H9 (cell line): Measurements from ENCODE around the gene DHH. TPM values are rescaled to one million over a fixed set of nuclear protein-coding genes. Genes with fewer than 3 reads are reported as not detected.

Source experiments
- DNase-seq: peaks from one replicate; pipeline ENCODE4 v3.0.0-alpha.2; 2017
- H2AFZ ChIP-seq: one replicate; pipeline ENCODE4 v1.6.1; 2013; ENCODE audit warnings: mild to moderate bottlenecking, low read length, control low read depth, moderate library complexity
- H2AK5ac ChIP-seq: 2 replicates; pipeline ENCODE4 v1.6.1; 2013; ENCODE audit warnings: low read length, control low read depth, mixed read lengths; ENCODE audit not compliant: insufficient read length
- H2BK120ac ChIP-seq: one replicate; pipeline ENCODE4 v1.6.1; 2013; ENCODE audit warnings: low read depth, mild to moderate bottlenecking, low read length, control low read depth, inconsistent platforms; ENCODE audit not compliant: poor library complexity, severe bottlenecking
- H2BK12ac ChIP-seq: 2 replicates; pipeline ENCODE4 v1.6.1; 2013; ENCODE audit warnings: low read length, control low read depth, mixed read lengths, low read depth; ENCODE audit not compliant: insufficient read length
- H2BK15ac ChIP-seq: 2 replicates; pipeline ENCODE4 v1.6.1; 2013; ENCODE audit warnings: low read depth, low read length, control low read depth
- H2BK20ac ChIP-seq: one replicate; pipeline ENCODE4 v1.6.1; 2013; ENCODE audit warnings: low read depth, mild to moderate bottlenecking, low read length, control low read depth, inconsistent platforms; ENCODE audit not compliant: poor library complexity, severe bottlenecking
- H2BK5ac ChIP-seq: 2 replicates; pipeline ENCODE4 v1.6.1; 2013; ENCODE audit warnings: low read length, control low read depth, mixed read lengths; ENCODE audit not compliant: insufficient read length
- H3K14ac ChIP-seq: 2 replicates; pipeline ENCODE4 v1.6.1; 2013; ENCODE audit warnings: low read length, control low read depth; ENCODE audit not compliant: insufficient read depth
- H3K18ac ChIP-seq: 2 replicates; pipeline ENCODE4 v1.6.1; 2013; ENCODE audit warnings: low read depth, mild to moderate bottlenecking, mixed read lengths, low read length, control low read depth; ENCODE audit not compliant: insufficient read length
- H3K23ac ChIP-seq: 2 replicates; pipeline ENCODE4 v1.6.1; 2013; ENCODE audit warnings: low read length, control low read depth, mixed read lengths, low read depth; ENCODE audit not compliant: insufficient read length
- H3K23me2 ChIP-seq: 2 replicates; pipeline ENCODE4 v1.6.1; 2013; ENCODE audit warnings: low read depth, mild to moderate bottlenecking, mixed read lengths, low read length, control low read depth; ENCODE audit not compliant: insufficient read length, poor library complexity, severe bottlenecking
- H3K27ac ChIP-seq: 2 replicates; pipeline ENCODE4 v1.5.1; 2013; ENCODE audit warnings: low read length, control low read depth, mixed read lengths, low read depth; ENCODE audit not compliant: insufficient read length
- H3K27me3 ChIP-seq: 2 replicates; pipeline ENCODE4 v1.6.1; 2013; ENCODE audit warnings: low read length, control low read depth, inconsistent platforms; ENCODE audit not compliant: insufficient read depth
- H3K4ac ChIP-seq: 2 replicates; pipeline ENCODE4 v1.6.1; 2013; ENCODE audit warnings: low read depth, mild to moderate bottlenecking, control low read depth, inconsistent platforms, low read length, moderate library complexity
- H3K4me1 ChIP-seq: 2 replicates; pipeline ENCODE4 v1.6.1; 2013; ENCODE audit warnings: low read length, control low read depth, inconsistent platforms; ENCODE audit not compliant: insufficient read depth
- H3K4me2 ChIP-seq: 2 replicates; pipeline ENCODE4 v1.6.1; 2013; ENCODE audit warnings: low read length, control low read depth, mixed read lengths; ENCODE audit not compliant: insufficient read length, insufficient read depth
- H3K56ac ChIP-seq: 2 replicates; pipeline ENCODE4 v1.6.1; 2013; ENCODE audit warnings: low read depth, mild to moderate bottlenecking, mixed read lengths, low read length, control low read depth; ENCODE audit not compliant: insufficient read length
- H3K79me1 ChIP-seq: 2 replicates; pipeline ENCODE4 v1.6.1; 2013; ENCODE audit warnings: low read depth, mild to moderate bottlenecking, moderate library complexity, low read length, control low read depth, inconsistent platforms; ENCODE audit not compliant: insufficient read depth, poor library complexity, severe bottlenecking
- H3K79me2 ChIP-seq: 2 replicates; pipeline ENCODE4 v1.6.1; 2013; ENCODE audit warnings: low read length, control low read depth, inconsistent platforms; ENCODE audit not compliant: insufficient read depth
- H3K9ac ChIP-seq: 2 replicates; pipeline ENCODE4 v1.6.1; 2013; ENCODE audit warnings: low read length, control low read depth, mixed read lengths; ENCODE audit not compliant: insufficient read length; ENCODE audit errors: extremely low read depth
- H3K9me3 ChIP-seq: one replicate; pipeline ENCODE4 v1.6.1; 2013; ENCODE audit warnings: low read depth, low read length, inconsistent platforms; ENCODE audit not compliant: control insufficient read depth
- H3T11ph ChIP-seq: one replicate; pipeline ENCODE4 v1.6.1; 2013; ENCODE audit warnings: mild to moderate bottlenecking, low read length, control low read depth, inconsistent platforms
- H4K20me1 ChIP-seq: one replicate; pipeline ENCODE4 v1.6.1; 2013; ENCODE audit not compliant: control insufficient read depth, insufficient read length, insufficient read depth
- H4K5ac ChIP-seq: 2 replicates; pipeline ENCODE4 v1.6.1; 2013; ENCODE audit warnings: low read depth, mild to moderate bottlenecking, mixed read lengths, low read length, control low read depth; ENCODE audit not compliant: insufficient read length
- H4K8ac ChIP-seq: replicated peaks from 2 replicates; pipeline ENCODE4 v1.6.1; 2013; ENCODE audit warnings: low read length, control low read depth, mixed read lengths, low read depth; ENCODE audit not compliant: insufficient read length
- H4K91ac ChIP-seq: 2 replicates; pipeline ENCODE4 v1.6.1; 2013; ENCODE audit warnings: low read depth, mild to moderate bottlenecking, moderate library complexity, mixed read lengths, low read length, control low read depth; ENCODE audit not compliant: insufficient read length
- H3K27ac Mint-ChIP-seq, 3 experiments: 2 replicates in 2 of 3; 3 replicates in 1 of 3; pipeline ENCODE4 v1.8.0; 2020 to 2021; ENCODE audit warnings: mixed read lengths in 3 of 3, mild to moderate bottlenecking in 1 of 3, moderate library complexity in 1 of 3
- H3K27me3 Mint-ChIP-seq: 2 replicates; pipeline ENCODE4 v1.8.0; 2021; ENCODE audit warnings: low read depth, mild to moderate bottlenecking, moderate library complexity, mixed read lengths
- H3K36me3 Mint-ChIP-seq, 3 experiments: 2 replicates in 2 of 3; 3 replicates in 1 of 3; pipeline ENCODE4 v1.8.0; 2020 to 2021; ENCODE audit warnings: low read depth in 3 of 3, mixed read lengths in 3 of 3; ENCODE audit not compliant: insufficient read depth in 1 of 3
- H3K4me1 Mint-ChIP-seq, 2 experiments: 2 replicates each; pipeline ENCODE4 v1.8.0; 2020; ENCODE audit warnings: mixed read lengths in 2 of 2
- H3K4me3 Mint-ChIP-seq, 2 experiments: 2 replicates in 1 of 2; 3 replicates in 1 of 2; pipeline ENCODE4 v1.8.0; 2020 to 2021; ENCODE audit warnings: mild to moderate bottlenecking in 2 of 2, mixed read lengths in 2 of 2, moderate library complexity in 1 of 2
- H3K9me3 Mint-ChIP-seq, 2 experiments: 2 replicates in 1 of 2; 3 replicates in 1 of 2; pipeline ENCODE4 v1.8.0; 2020; ENCODE audit warnings: mild to moderate bottlenecking in 2 of 2, mixed read lengths in 2 of 2, moderate library complexity in 1 of 2
- CTCF ChIP-seq: fragments of 200-600 bp; sonication (generic); conservative IDR thresholded peaks from 3 replicates; pipeline ENCODE4 v1.8.0; 2021; ENCODE audit warnings: antibody characterized with exemption, mild to moderate bottlenecking
- WGBS: extraction: QIAGEN DNeasy Blood & Tissue Kit; methylation state at CpG from one replicate; pipeline ENCODE4 v1.1.7; 2013; ENCODE audit warnings: missing lambda C conversion rate, low lambda C conversion rate, mixed read lengths; ENCODE audit not compliant: insufficient read length; ENCODE audit errors: extremely low coverage; 5-methylcytosine and 5-hydroxymethylcytosine counted together
- total RNA-seq: library from RNA; stranded (reverse); gene quantifications from 2 replicates; pipeline ENCODE4 v1.2.1, GENCODE V29; 2021

DHH gene
- total RNA-seq, 1 experiment from 2014 or later: 0.20 TPM

- H2BK15ac ChIP-seq: no peak overlapping the region
- Mint-ChIP-seq H3K4me3 (no peak overlapping the region), H3K27me3 (no peaks in the 10 kb centered on the region), H3K4me1 (no peaks in the 10 kb centered on the region), H3K9me3 (no peaks in the 10 kb centered on the region), H3K36me3 (peaks cover 64 to 98% (median 92%) of the 10 kb centered on the region in 3 experiments), H3K27ac (no peak overlapping the region)
- H3K23ac ChIP-seq: no peak overlapping the region
- H3K14ac ChIP-seq: no peak overlapping the region
- H3T11ph ChIP-seq: no peak overlapping the region
- WGBS: no CpG with 5 or more reads among the region's 18 CpGs
- H4K20me1 ChIP-seq: no peaks in the 10 kb centered on the region
- no peak overlapping the region for H3K4me2 ChIP-seq
- no peak overlapping the region for H3K27ac ChIP-seq
- H2AK5ac ChIP-seq: no peak overlapping the region
- H3K9me3 ChIP-seq: no peaks in the 10 kb centered on the region
- H2BK20ac ChIP-seq: no peak overlapping the region
- no peaks in the 10 kb centered on the region for H3K27me3 ChIP-seq
- H4K5ac ChIP-seq: no peak overlapping the region
- H2BK5ac ChIP-seq: no peak overlapping the region
- H2BK12ac ChIP-seq: no peak overlapping the region
- H3K4ac ChIP-seq: no peak overlapping the region
- DNase-seq: no peak
- no peaks in the 10 kb centered on the region for H3K23me2 ChIP-seq
- H4K8ac ChIP-seq: no peak overlapping the region
- H2AFZ ChIP-seq: no peak overlapping the region
- H3K79me2 ChIP-seq: no peaks in the 10 kb centered on the region
- no peak overlapping the region for H4K91ac ChIP-seq
- no peak for TF ChIP-seq CTCF
- H3K56ac ChIP-seq: no peak overlapping the region
- no peaks in the 10 kb centered on the region for H3K79me1 ChIP-seq
- H3K18ac ChIP-seq: no peak overlapping the region
- no peaks in the 10 kb centered on the region for H3K4me1 ChIP-seq
- H3K9ac ChIP-seq: no peak overlapping the region
- H2BK120ac ChIP-seq: no peak overlapping the region
Measured at GRCh38 chr12:49041881-49042484, 52.6 kb downstream of the DHH start.
